Measurements from ENCODE around the gene DDIT3. TPM values are rescaled to one million over a fixed set of nuclear protein-coding genes. Genes with fewer than 3 reads are reported as not detected.

DDIT3 gene
- total RNA-seq, 1 experiment from 2014 or later, result 14.1 TPM

GRCh38 chr12:57497223-57498131, 22.8 kb downstream of the DDIT3 start:
- Histone ChIP-seq H2BK12ac (ENCODE audit: insufficient read length, low read depth, low read length) (no peak overlapping the region), H3K56ac (ENCODE audit: insufficient read length, low read depth, low read length) (no peak overlapping the region), H2BK15ac (ENCODE audit: low read depth, low read length) (no peak overlapping the region), H3K79me2 (ENCODE audit: insufficient read depth, low read length) (no peaks in the 10 kb centered on the region), H2BK5ac (ENCODE audit: insufficient read length, low read length) (no peak overlapping the region), H3K4ac (ENCODE audit: low read depth, low read length) (no peak overlapping the region), H3K4me1 (ENCODE audit: insufficient read depth, low read length) (no peaks in the 10 kb centered on the region), H2AFZ (ENCODE audit: low read length) (no peak overlapping the region), H4K8ac (replicated peaks; ENCODE audit: insufficient read length, low read depth, low read length) (no peak overlapping the region), H3K4me2 (ENCODE audit: insufficient read depth, insufficient read length, low read length) (no peak overlapping the region), H4K5ac (ENCODE audit: insufficient read length, low read depth, low read length) (no peak overlapping the region), H3K9me3 (ENCODE audit: control insufficient read depth, low read depth, low read length) (no peaks in the 10 kb centered on the region), H4K20me1 (ENCODE audit: control insufficient read depth, insufficient read depth, insufficient read length) (no peaks in the 10 kb centered on the region), H3T11ph (ENCODE audit: low read length) (no peak overlapping the region), H3K27ac (ENCODE audit: insufficient read length, low read depth, low read length) (no peak overlapping the region), H4K91ac (ENCODE audit: insufficient read length, low read depth, low read length) (no peak overlapping the region), H2BK20ac (ENCODE audit: low read depth, low read length, poor library complexity, severe bottlenecking) (no peak overlapping the region), H3K27me3 (ENCODE audit: insufficient read depth, low read length) (no peaks in the 10 kb centered on the region), H2BK120ac (ENCODE audit: low read depth, low read length, poor library complexity, severe bottlenecking) (no peak overlapping the region), H3K9ac (ENCODE audit: extremely low read depth, insufficient read length, low read length) (no peak overlapping the region), H3K14ac (ENCODE audit: insufficient read depth, low read length) (no peak overlapping the region), H3K23ac (ENCODE audit: insufficient read length, low read depth, low read length) (no peak overlapping the region), H3K79me1 (ENCODE audit: insufficient read depth, low read depth, low read length, poor library complexity, severe bottlenecking) (no peaks in the 10 kb centered on the region), H2AK5ac (ENCODE audit: insufficient read length, low read length) (no peak overlapping the region), H3K18ac (ENCODE audit: insufficient read length, low read depth, low read length) (no peak overlapping the region), H3K23me2 (ENCODE audit: insufficient read length, low read depth, low read length, poor library complexity, severe bottlenecking) (no peaks in the 10 kb centered on the region)
- TF ChIP-seq CTCF (conservative IDR thresholded peaks at IDR 0.05), result no peak
- no peak for DNase-seq
- Mint-ChIP-seq H3K4me3 (no peak overlapping the region), H3K27me3 (ENCODE audit: low read depth) (no peaks in the 10 kb centered on the region), H3K36me3 (ENCODE audit: insufficient read depth in 1 of 3, low read depth in 3 of 3) (peaks cover 75 to 87% (median 78%) of the 10 kb centered on the region in 3 experiments), H3K27ac (peak overlapping the region in 2 of 3 experiments; percentile 27 to 67; a peak in 5 of 7 replicates), H3K4me1 (peaks cover 0 to 2% of the 10 kb centered on the region in 2 experiments; a peak in 2 of 4 replicates), H3K9me3 (peaks cover 4 to 6% of the 10 kb centered on the region in 2 experiments; a peak in 3 of 5 replicates)
- 100% methylated on average over 1 of the region's 12 CpGs for WGBS (ENCODE audit: extremely low coverage, insufficient read length, low lambda C conversion rate)

All from H9 (cell line).